ENCODE measurements around the gene PHOSPHO1.

GRCh38 chr17:49224198-49224996 is 6.2 kb downstream of the PHOSPHO1 start:
- TF ChIP-seq CTCF (conservative IDR thresholded peaks at IDR 0.05; ENCODE audit: low read depth, low read length) = no peak
- TF ChIP-seq EZH2 (IDR thresholded peaks at IDR 0.05; ENCODE audit: borderline replicate concordance, low read depth, low read length, poor library complexity, severe bottlenecking) = no peak

Measured in A673 (cell line).